Karpas-422 (cell line): Measurements from ENCODE around the gene LMAN2. TPM values are rescaled to one million over a fixed set of nuclear protein-coding genes. Genes with fewer than 3 reads are reported as not detected.

Source experiments
- DNase-seq: peaks from one replicate; pipeline ENCODE4 v3.0.0-alpha.2; 2015
- H2AFZ ChIP-seq: fragments of 200-600 bp; sonication (generic); 2 replicates; pipeline ENCODE4 v1.6.1; 2014; ENCODE audit warnings: antibody characterized with exemption, low read length, mixed read lengths
- H3K27ac ChIP-seq: fragments of 200-600 bp; sonication (generic); 2 replicates; pipeline ENCODE4 v1.5.1; 2014; ENCODE audit warnings: mild to moderate bottlenecking, low read length, moderate library complexity
- H3K27me3 ChIP-seq: fragments of 200-600 bp; sonication (generic); 2 replicates; pipeline ENCODE4 v1.6.1; 2014; ENCODE audit warnings: low read length, mixed read lengths
- H3K36me3 ChIP-seq: fragments of 200-600 bp; sonication (generic); 2 replicates; pipeline ENCODE4 v1.6.1; 2014; ENCODE audit warnings: low read length, mixed read lengths; ENCODE audit not compliant: insufficient read depth
- H3K4me1 ChIP-seq: fragments of 200-600 bp; sonication (generic); 2 replicates; pipeline ENCODE4 v1.6.1; 2014; ENCODE audit warnings: mild to moderate bottlenecking, low read length, mixed read lengths
- H3K4me2 ChIP-seq: fragments of 200-600 bp; sonication (generic); 2 replicates; pipeline ENCODE4 v1.6.1; 2014; ENCODE audit warnings: low read length, low read depth, mild to moderate bottlenecking; ENCODE audit not compliant: poor library complexity, severe bottlenecking
- H3K4me3 ChIP-seq: fragments of 200-600 bp; sonication (generic); 2 replicates; pipeline ENCODE4 v1.5.1; 2014; ENCODE audit warnings: mild to moderate bottlenecking, antibody characterized with exemption, low read length, mixed read lengths
- H3K79me2 ChIP-seq: fragments of 200-600 bp; sonication (generic); 2 replicates; pipeline ENCODE4 v1.6.1; 2014; ENCODE audit warnings: mild to moderate bottlenecking, low read length, mixed read lengths
- H3K9ac ChIP-seq: fragments of 200-600 bp; sonication (generic); 2 replicates; pipeline ENCODE4 v1.6.0; 2014; ENCODE audit warnings: low read length
- H3K9me2 ChIP-seq: fragments of 200-600 bp; sonication (generic), shearing (Covaris generic); replicated peaks from 2 replicates; pipeline ENCODE4 v1.6.0; 2014; ENCODE audit warnings: mild to moderate bottlenecking, low read length, moderate library complexity; ENCODE audit not compliant: insufficient read depth
- H3K9me3 ChIP-seq: fragments of 300-700, 200-600 bp; sonication (generic); 2 replicates; pipeline ENCODE4 v1.6.1; 2014; ENCODE audit warnings: low read length, mixed read lengths
- H4K20me1 ChIP-seq: fragments of 200-600 bp; sonication (generic); 2 replicates; pipeline ENCODE4 v1.6.1; 2014; ENCODE audit warnings: mild to moderate bottlenecking, antibody characterized with exemption, low read length, low read depth; ENCODE audit not compliant: insufficient read depth
- total RNA-seq: library from RNA; depleted of rRNA; stranded (reverse); fragments of >200 nt; shearing (Covaris generic); gene quantifications from 2 replicates; pipeline ENCODE4 v1.2.3, GENCODE V29; 2014; ENCODE audit warnings: low replicate concordance

LMAN2 gene
- total RNA-seq, 1 experiment from 2014 or later: 116 TPM

DNA sequence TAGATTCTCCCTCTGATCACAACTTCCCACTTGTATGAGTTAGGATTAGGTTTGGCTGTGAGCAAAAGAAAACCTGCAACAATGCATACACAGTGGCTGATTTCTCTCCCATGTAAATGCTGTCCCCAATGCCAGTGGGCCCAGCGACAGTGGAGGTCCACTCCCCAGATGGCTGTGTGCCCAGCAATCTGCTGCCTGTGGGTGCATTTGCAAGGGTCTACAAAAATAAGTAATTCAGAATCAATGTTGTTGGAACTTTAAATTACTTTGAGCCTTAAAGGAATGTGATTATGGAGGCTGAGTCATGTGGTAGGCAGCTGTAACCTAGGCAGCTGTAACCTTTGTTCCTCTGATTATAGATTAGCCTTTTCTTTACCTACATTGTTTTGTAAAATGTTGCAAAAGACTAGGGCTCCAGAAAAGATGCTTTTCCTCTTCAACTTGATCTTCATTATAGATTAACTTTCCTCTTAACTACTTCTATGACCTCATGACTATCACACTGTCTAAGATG is 25.5 kb downstream of the LMAN2 start:
- H3K4me1 ChIP-seq: no peaks in the 10 kb centered on the region
- H3K9ac ChIP-seq: no peak overlapping the region
- no peak overlapping the region for H3K4me3 ChIP-seq
- H3K4me2 ChIP-seq: no peak overlapping the region
- H2AFZ ChIP-seq: no peak overlapping the region
- H3K9me3 ChIP-seq: no peaks in the 10 kb centered on the region
- no peaks in the 10 kb centered on the region for H3K36me3 ChIP-seq
- H3K9me2 ChIP-seq: no peaks in the 10 kb centered on the region
- DNase-seq: no peak
- H3K27ac ChIP-seq: no peak overlapping the region
- no peaks in the 10 kb centered on the region for H3K79me2 ChIP-seq
- H3K27me3 ChIP-seq: no peaks in the 10 kb centered on the region
- no peaks in the 10 kb centered on the region for H4K20me1 ChIP-seq

DNA sequence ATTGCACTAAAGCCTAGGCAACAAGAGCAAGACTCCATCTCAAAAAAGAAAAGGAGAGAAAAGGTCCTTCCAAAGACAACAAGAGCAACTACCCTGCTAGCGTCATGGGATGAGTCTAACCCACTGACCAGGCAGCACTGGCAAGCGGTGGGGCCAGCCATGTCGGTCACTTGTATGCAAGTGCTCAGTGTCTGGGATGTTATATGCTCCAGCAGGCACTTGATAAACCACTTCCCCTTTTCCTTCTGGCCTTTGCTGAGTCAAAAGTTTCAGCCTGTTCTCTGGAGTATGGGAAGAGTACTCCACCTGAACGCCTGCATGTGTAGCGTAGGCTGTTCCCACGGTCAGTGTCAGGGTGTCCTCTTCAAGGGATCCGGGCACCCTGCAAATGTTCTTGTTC is 30.6 kb downstream of the LMAN2 start:
- Histone ChIP-seq H3K4me2 (no peak overlapping the region), H3K36me3 (peaks cover 3% of the 10 kb centered on the region; the same call in 1 of the 2 replicates), H3K27ac (no peak overlapping the region), H3K27me3 (no peaks in the 10 kb centered on the region), H2AFZ (no peak overlapping the region), H4K20me1 (no peaks in the 10 kb centered on the region), H3K9me2 (no peaks in the 10 kb centered on the region), H3K79me2 (no peaks in the 10 kb centered on the region), H3K9ac (no peak overlapping the region), H3K4me3 (no peak overlapping the region), H3K4me1 (no peaks in the 10 kb centered on the region), H3K9me3 (no peaks in the 10 kb centered on the region; the same call in 1 of the 2 replicates)
- peak; percentile 59 for DNase-seq

DNA sequence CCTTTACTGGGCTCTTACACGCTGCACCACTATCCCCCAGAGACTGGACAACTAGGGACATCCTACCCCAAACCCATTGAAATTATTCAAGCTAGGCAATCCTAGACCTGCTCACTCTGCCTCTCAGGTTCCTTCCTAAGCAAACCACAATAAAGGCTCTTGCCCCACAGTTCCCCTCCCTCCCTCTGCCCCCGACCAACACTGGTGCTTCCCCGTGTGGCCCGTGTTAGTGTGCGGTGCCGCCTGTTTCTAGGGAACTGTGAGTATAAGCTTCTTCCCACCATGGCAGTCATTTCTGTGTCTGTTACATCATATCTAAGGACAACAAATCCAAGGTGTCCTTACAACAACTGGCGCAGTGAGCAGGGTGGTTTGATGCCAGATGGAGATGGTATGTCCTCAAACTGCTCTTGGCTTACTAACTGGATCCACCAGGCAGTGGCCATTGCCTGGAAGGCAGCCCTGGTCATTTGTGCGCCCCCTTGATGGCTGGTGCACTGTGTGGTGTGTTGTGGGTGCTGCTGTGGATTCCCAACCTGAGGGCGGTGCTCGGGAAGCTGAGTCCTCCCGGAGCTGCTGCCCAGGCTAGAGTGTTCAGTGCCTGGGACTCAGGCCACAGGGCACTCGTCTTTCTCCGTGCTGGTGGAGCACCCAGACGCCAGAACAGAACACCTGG is 31.4 kb downstream of the LMAN2 start:
- peaks cover 3% of the 10 kb centered on the region; the same call in 1 of the 2 replicates for H3K36me3 ChIP-seq
- H3K4me3 ChIP-seq: no peak overlapping the region
- no peak overlapping the region for H2AFZ ChIP-seq
- no peaks in the 10 kb centered on the region for H4K20me1 ChIP-seq
- H3K4me1 ChIP-seq: no peaks in the 10 kb centered on the region
- H3K27ac ChIP-seq: no peak overlapping the region
- H3K79me2 ChIP-seq: no peaks in the 10 kb centered on the region
- H3K27me3 ChIP-seq: no peaks in the 10 kb centered on the region
- no peaks in the 10 kb centered on the region for H3K9me2 ChIP-seq
- no peaks in the 10 kb centered on the region; the same call in 1 of the 2 replicates for H3K9me3 ChIP-seq
- no peak for DNase-seq
- no peak overlapping the region for H3K9ac ChIP-seq
- no peak overlapping the region for H3K4me2 ChIP-seq

DNA sequence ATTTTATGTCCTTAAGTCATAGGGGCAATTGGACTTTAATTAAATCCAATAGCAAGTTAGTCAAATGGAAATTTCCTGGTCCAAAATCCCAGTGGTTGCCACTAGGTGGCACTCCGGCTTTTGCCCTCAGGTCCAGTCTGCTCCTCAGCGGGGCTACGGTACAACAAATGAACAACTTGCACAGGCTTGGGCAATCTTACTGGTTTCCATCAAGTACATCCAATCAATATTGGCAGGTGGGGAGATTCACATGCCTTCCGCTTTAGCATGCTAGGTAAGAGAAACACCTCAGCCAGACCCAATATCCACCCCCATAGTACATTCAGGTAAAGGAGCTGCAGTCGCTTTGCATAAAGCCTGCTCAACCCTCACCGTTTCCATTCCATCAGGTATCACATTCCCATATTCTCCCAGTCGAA is 33.5 kb downstream of the LMAN2 start:
- peak; percentile 93 for DNase-seq
- H2AFZ ChIP-seq: no peak overlapping the region
- H3K27ac ChIP-seq: no peak overlapping the region
- H3K79me2 ChIP-seq: no peaks in the 10 kb centered on the region
- H3K4me3 ChIP-seq: no peak overlapping the region
- H3K9me2 ChIP-seq: no peaks in the 10 kb centered on the region
- no peak overlapping the region for H3K9ac ChIP-seq
- no peaks in the 10 kb centered on the region; the same call in 1 of the 2 replicates for H3K9me3 ChIP-seq
- H3K4me2 ChIP-seq: no peak overlapping the region
- no peaks in the 10 kb centered on the region for H3K27me3 ChIP-seq
- peaks cover 2% of the 10 kb centered on the region for H3K4me1 ChIP-seq
- H3K36me3 ChIP-seq: peaks cover 3% of the 10 kb centered on the region; the same call in 1 of the 2 replicates
- no peaks in the 10 kb centered on the region for H4K20me1 ChIP-seq

DNA sequence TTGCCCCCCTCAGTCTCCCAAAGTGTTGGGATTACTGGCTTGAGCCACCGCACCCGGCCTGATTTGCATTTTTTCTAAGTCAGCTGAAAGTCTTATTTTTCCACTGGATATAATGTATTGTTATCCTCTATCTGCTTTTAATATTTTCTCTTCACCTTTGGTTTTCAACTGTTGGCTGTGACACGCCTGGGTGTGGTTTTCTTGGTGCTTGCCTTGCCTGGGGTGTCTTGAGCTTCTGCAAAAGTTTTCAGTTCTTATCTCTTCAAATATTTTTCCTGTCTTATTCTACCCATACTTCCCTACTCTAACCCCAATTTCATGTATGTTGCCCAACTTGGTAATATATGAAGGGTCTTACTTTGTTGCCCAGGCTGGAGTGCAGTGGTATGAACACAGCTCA is 35.5 kb downstream of the LMAN2 start:
- Histone ChIP-seq H3K27me3 (no peaks in the 10 kb centered on the region), H2AFZ (no peak overlapping the region), H3K4me3 (no peak overlapping the region), H3K9me3 (no peaks in the 10 kb centered on the region; the same call in 1 of the 2 replicates), H3K4me1 (peaks cover 18% of the 10 kb centered on the region), H3K36me3 (peaks cover 3% of the 10 kb centered on the region; the same call in 1 of the 2 replicates), H3K79me2 (no peaks in the 10 kb centered on the region), H4K20me1 (no peaks in the 10 kb centered on the region), H3K4me2 (no peak overlapping the region), H3K27ac (no peak overlapping the region), H3K9ac (no peak overlapping the region), H3K9me2 (no peaks in the 10 kb centered on the region)
- no peak for DNase-seq

DNA sequence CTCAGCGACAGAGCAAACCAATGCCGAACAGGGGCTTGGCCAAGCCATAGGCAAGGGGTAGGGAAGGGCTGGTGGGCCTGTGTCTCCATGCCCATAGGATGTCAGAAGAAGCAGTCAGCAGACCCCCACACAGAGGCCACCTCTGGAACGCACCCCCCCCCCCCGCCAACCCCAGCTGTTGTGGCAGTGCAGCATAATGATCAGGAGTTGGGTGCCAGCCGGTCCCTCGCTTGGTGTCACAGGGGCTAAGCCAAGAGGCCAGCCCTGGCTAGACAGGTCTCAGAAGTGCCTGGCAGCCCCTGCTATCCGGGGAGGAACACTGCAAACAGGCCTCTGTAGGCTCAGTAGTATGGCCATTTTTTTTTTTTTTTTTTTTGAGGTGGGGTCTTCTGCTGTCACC is 36.1 kb downstream of the LMAN2 start:
- no peaks in the 10 kb centered on the region for H3K9me2 ChIP-seq
- no peak for DNase-seq
- peaks cover 3% of the 10 kb centered on the region; the same call in 1 of the 2 replicates for H3K36me3 ChIP-seq
- H3K9me3 ChIP-seq: no peaks in the 10 kb centered on the region; the same call in 1 of the 2 replicates
- no peaks in the 10 kb centered on the region for H3K79me2 ChIP-seq
- no peaks in the 10 kb centered on the region for H3K27me3 ChIP-seq
- peaks cover 3% of the 10 kb centered on the region; the same call in 1 of the 2 replicates for H4K20me1 ChIP-seq
- peaks cover 24% of the 10 kb centered on the region for H3K4me1 ChIP-seq
- no peak overlapping the region for H3K4me2 ChIP-seq
- H2AFZ ChIP-seq: no peak overlapping the region
- H3K9ac ChIP-seq: no peak overlapping the region
- no peak overlapping the region for H3K4me3 ChIP-seq
- no peak overlapping the region for H3K27ac ChIP-seq

DNA sequence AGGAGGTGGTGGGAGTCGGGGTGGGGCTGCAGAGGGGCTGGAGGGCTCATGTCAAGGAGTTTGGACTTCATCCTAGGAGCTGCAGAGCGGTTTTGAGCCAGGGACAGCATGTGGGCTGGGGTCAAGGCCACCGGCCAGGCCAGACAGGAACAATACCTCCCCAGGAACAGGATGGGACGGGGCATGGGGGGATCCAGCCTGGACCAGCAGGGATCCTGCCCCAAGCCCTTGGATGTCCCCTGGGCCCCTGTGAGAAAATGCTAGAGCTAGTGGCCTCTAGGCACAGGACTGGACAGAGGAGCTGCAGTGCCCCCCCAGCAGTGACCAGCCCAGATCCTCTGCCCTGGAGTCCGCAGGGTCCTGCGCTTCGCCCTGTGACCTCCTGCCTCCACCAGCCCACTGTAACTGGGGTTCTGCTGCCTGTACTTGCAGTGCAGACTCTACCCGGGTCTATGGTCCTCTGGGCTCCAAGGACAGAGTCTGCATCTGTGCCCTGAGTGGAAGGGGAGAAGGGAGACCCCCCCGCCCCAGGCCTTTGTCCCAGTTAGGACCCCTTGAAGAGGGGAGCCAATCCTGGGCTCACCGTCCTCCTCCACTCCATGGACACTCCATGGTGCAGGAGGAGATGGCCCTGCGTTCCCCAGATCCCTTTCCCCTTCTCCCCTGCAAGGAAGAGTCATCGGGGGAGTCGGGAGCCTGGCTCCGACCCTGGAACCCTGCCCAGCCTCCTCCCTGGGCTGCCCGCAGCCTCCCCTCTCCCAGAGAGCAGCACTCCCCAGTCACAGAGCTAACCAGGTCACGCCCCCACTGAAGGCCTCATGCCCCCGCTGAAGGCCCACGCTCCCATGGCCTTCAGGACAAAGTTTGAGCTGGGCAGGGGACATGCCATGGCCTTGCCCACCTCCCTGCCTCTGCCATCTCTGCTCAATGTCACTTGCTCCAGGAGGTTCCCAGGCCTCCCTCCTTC is 36.8 kb downstream of the LMAN2 start:
- H3K79me2 ChIP-seq: no peaks in the 10 kb centered on the region
- no peak overlapping the region for H3K4me3 ChIP-seq
- H3K27me3 ChIP-seq: no peaks in the 10 kb centered on the region
- H2AFZ ChIP-seq: no peak overlapping the region
- no peaks in the 10 kb centered on the region for H3K9me2 ChIP-seq
- no peak overlapping the region for H3K4me2 ChIP-seq
- no peaks in the 10 kb centered on the region; the same call in 1 of the 2 replicates for H3K9me3 ChIP-seq
- H3K4me1 ChIP-seq: peaks cover 32% of the 10 kb centered on the region
- peaks cover 10% of the 10 kb centered on the region for H4K20me1 ChIP-seq
- no peaks in the 10 kb centered on the region; the same call in 1 of the 2 replicates for H3K36me3 ChIP-seq
- H3K27ac ChIP-seq: no peak overlapping the region
- DNase-seq: no peak
- no peak overlapping the region for H3K9ac ChIP-seq
